GM12874 (cell line): ENCODE measurements around the gene WBP11.
A peak's percentile ranks its signal among the peaks of the same experiment; 100 is the strongest.

Experiments
- CTCF ChIP-seq: IDR thresholded peaks from 2 replicates; pipeline ENCODE4 v1.5.1; 2011; ENCODE audit warnings: low read depth, mild to moderate bottlenecking, control low read depth, low read length, moderate library complexity; ENCODE audit not compliant: insufficient read depth

The WBP11 gene

GRCh38 chr12:14803011-14803829 is at the start of gene WBP11, which contains the start of gene C12orf60:
WBP11 (minus strand) TSS chr12:14803478; CDS start chr12:14801383, 2,095 bp downstream.
C12orf60 (plus strand) TSS chr12:14803670; CDS start chr12:14822936, 19,266 bp downstream.
- TF ChIP-seq CTCF, result no peak

GRCh38 chr12:14852880-14853279 is 49.6 kb upstream of the WBP11 start:
- TF ChIP-seq CTCF, result no peak

GRCh38 chr12:14850929-14851663 is 47.8 kb upstream of the WBP11 start:
- no peak for TF ChIP-seq CTCF

- no peak for TF ChIP-seq CTCF
Measured at GRCh38 chr12:14849661-14850060, 46.4 kb upstream of the WBP11 start.

- no peak for TF ChIP-seq CTCF
Measured at GRCh38 chr12:14846876-14847580, 43.8 kb upstream of the WBP11 start.

- no peak for TF ChIP-seq CTCF
Measured at GRCh38 chr12:14846042-14846587, 42.8 kb upstream of the WBP11 start.

GRCh38 chr12:14845350-14845750 is 42.1 kb upstream of the WBP11 start:
- peak; percentile 50 for TF ChIP-seq CTCF
